GM18526 (cell line): ENCODE data around the gene B4GALT3.

Experiments
- POLR2A ChIP-seq: IDR thresholded peaks from 3 replicates; pipeline ENCODE4 v1.6.1; 2011; ENCODE audit not compliant: insufficient read length; ENCODE audit errors: extremely low read depth

Gene B4GALT3

GRCh38 chr1:161177112-161177935 lies at the start of gene B4GALT3:
Gene B4GALT3, minus strand, starts transcription at chr1:161177507. Its CDS starts 1,447 bp downstream, at chr1:161176060.
- TF ChIP-seq POLR2A = peak; percentile 93

GRCh38 chr1:161226759-161227158 lies 49.5 kb upstream of the B4GALT3 start:
- TF ChIP-seq POLR2A = no peak

GRCh38 chr1:161226320-161226711 lies 49.0 kb upstream of the B4GALT3 start:
- no peak for TF ChIP-seq POLR2A

DNA sequence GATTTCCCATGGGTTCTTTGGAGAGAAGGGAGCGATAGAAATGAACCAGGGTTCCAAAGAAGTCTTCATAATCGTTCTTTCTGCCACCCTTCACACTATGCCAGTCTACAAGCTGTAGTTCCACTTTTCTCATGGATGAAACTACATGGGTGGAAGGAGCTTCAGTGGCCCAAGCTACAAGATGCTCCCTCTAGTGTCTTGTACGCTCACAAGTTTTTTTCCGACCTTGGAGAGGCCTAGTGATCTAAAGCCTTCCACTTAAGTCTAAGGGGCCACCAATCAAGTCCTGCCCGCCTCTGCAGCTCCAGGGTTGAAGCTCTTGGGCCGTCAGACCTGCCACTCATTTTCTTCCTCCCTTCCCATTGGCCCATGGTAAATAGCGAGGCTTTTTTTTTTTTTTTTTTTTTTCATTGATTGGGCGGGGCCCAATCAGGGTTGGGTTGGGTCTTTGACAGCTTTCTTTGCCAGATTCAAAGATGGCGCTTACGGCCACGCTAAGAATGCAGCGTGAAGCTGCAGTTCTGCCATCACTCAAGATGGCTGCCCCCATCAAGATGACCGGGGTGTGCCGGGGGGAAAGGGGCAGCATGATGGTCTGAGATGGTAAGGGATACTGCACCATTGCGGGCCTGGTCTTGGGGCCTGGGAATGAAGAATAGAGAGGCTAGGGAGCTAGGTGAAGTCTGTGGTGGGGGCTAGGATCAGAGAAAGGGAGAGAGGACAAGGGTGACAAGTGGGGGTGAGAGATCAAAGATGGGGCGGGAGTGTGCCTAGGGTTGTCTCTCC lies 48.4 kb upstream of the B4GALT3 start, which contains the start of gene TOMM40L:
Gene TOMM40L, plus strand, starts transcription at position 527 of the 786 bp plus-strand sequence. CDS start 430 bp downstream, outside the sequence.
- peak; percentile 58 for TF ChIP-seq POLR2A

DNA sequence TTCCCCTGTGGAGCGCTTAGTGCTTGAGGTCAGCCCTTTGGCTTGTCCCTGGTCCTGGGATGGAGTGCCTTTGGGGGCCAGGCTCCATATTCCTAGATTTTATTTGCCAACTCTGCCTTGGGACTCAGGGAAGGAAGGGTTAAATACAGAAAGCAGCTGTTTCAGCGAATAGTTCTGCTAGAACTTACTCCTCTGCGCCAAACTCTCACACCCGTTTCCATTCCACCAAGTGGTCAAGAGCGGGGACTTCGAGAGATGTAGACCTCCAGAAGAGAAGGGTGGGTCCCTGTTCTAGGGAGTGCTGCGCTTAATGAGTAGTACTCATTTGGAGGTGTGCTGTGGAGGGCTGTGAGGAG lies 47.8 kb upstream of the B4GALT3 start:
- TF ChIP-seq POLR2A = no peak

DNA sequence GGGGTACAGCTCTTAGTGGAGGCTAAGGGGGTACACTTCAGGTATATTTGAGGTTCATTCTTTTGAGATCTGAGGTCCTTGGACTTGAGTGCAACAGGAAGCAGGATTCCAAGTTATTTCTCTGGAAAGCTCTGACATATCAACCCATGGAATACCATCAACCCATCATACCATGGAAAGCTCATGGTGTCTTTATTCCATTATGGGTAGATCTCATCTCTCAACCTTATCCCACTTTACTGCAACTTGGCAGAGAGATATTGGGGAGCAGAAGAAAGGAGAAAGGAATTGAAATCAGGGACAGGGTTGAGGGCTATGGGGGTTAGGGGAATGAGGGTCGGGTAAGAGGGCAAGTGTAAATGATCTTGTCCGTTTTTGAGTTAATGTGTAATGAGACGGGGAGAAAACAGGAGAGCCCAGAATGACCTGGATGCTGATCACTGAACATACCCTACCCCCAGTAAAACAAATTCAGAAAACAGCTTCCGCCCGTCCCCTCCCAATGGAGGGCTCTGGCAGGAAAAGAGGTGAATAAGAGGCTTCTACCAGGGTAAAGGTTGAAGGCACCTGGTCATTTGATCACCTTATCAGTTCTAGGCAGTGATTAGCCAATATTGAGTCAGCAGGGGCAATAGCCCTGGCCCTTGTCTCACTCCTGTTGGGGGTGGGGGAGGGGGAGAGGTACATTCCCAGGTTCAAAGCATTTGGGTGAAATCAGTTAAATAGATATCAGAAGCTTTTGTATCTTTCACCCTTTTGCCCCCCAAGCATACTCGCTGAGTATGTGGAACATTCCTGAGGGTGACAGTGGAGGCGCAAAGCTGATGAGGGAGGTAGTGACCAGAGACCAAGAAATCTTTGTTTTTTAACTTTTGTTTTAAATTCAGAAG lies 46.7 kb upstream of the B4GALT3 start:
- no peak for TF ChIP-seq POLR2A

- no peak for TF ChIP-seq POLR2A
These were observed 45.1 kb upstream of the B4GALT3 start for GRCh38 chr1:161222175-161223019.

DNA sequence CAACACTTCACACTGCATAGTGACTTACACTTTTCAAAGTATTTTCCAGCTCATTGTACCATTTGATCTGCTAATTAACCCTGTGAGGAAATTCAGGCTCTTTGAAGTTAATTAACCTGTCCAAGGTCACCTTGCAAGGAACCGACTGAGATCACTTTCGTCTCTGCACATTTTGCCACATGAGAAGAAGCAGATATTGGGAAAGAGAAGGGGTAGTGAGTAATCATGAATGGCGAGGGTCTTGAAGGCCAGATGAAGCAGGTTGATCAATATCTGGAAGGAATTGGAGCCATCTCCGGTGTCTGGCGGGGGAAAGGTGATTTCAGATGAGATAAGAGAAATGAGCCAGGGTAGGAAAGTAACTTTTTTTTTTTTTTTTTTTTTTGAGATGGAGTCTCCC lies 42.7 kb upstream of the B4GALT3 start:
- TF ChIP-seq POLR2A = no peak

DNA sequence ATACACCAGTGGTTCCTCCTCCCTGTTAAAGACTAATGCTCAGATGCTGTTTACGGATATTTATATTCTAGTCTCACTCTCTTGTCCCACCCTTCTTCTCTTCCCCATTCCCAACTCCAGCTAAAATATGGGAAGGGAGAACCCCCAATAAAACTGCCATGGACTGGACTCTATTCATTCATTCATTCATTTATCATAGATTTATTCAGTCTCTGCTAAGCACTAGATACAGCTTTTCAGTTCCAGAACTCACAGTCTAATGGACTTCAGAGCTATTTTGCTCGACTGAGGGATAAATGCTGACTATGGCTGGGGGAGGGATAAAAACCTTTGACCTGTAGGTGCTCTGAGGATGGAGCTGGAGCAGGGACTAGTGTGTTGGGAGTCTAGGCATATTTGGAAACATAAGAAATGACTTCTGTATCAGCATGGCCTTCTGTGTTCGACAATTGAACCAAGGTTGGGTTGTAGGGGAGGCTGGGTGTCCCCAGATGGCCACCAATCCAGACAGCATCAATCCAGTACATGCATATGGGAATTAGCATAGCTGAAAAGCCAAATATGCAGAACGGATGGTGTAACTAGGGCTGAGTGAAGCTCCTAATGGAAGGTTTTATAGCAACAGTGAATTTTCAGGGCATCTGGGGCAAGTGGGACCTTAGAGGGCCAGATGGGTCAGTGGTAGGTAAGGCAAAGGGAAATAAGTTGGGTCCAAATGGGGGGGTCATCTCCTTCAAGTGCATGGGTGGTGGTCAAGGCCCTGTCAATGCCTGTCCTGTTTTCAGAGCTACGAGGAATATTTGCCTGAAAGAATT lies 42.0 kb upstream of the B4GALT3 start:
- TF ChIP-seq POLR2A = no peak

- no peak for TF ChIP-seq POLR2A
These were observed 41.2 kb upstream of the B4GALT3 start for GRCh38 chr1:161218301-161219077.

- TF ChIP-seq POLR2A = no peak
These were observed 40.5 kb upstream of the B4GALT3 start for GRCh38 chr1:161217831-161218230.

GRCh38 chr1:161216945-161217712 lies 39.8 kb upstream of the B4GALT3 start:
- no peak for TF ChIP-seq POLR2A
